Nephron progenitor cell (in vitro differentiated cells): ENCODE measurements around the gene RARB.

ENCODE experiments used
- DNase-seq: peaks from one replicate; pipeline ENCODE4 v3.0.0; 2021
- H3K27ac Mint-ChIP-seq: 2 replicates; pipeline ENCODE4 v1.8.0; 2021; ENCODE audit warnings: mild to moderate bottlenecking, moderate library complexity, mixed read lengths
- H3K27me3 Mint-ChIP-seq: 2 replicates; pipeline ENCODE4 v1.8.0; 2021; ENCODE audit warnings: mild to moderate bottlenecking, low read depth, mixed read lengths; ENCODE audit not compliant: poor library complexity
- H3K36me3 Mint-ChIP-seq: 2 replicates; pipeline ENCODE4 v1.8.0; 2021; ENCODE audit warnings: low read depth, mixed read lengths
- H3K4me1 Mint-ChIP-seq: 2 replicates; pipeline ENCODE4 v1.8.0; 2021; ENCODE audit warnings: mixed read lengths
- H3K4me3 Mint-ChIP-seq: 2 replicates; pipeline ENCODE4 v1.8.0; 2021; ENCODE audit warnings: mild to moderate bottlenecking, moderate library complexity, mixed read lengths
- H3K9me3 Mint-ChIP-seq: 2 replicates; pipeline ENCODE4 v1.8.0; 2021; ENCODE audit warnings: mild to moderate bottlenecking, moderate library complexity, mixed read lengths
- TF ChIP-seq, protein P1 (sequence below): fragments of 200-600 bp; sonication (generic); IDR thresholded peaks from 2 replicates; pipeline ENCODE4 v1.5.0; 2021; ENCODE audit warnings: antibody characterized with exemption

RARB gene

DNA sequence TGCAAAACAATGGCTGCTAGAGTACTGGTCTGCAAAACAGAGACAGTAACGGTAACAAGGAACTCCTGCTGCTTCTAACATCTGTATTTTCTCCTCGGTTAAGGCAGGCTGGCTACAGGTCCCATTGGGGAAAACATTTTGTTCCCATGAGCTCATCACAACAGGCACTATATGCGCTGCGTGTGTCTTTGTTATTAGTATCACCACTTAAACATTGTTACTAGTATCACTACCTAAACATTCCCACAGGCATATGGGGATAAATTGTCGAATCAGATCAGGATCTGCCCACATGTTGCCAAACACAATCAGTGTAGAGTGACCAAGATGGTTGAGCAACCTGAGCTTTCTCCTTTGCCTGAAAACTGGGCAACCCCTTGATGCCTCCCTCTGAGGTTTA is 159.5 kb downstream of the RARB start:
- H3K27ac Mint-ChIP-seq, result no peak overlapping the region
- TF ChIP-seq, protein P1, sequence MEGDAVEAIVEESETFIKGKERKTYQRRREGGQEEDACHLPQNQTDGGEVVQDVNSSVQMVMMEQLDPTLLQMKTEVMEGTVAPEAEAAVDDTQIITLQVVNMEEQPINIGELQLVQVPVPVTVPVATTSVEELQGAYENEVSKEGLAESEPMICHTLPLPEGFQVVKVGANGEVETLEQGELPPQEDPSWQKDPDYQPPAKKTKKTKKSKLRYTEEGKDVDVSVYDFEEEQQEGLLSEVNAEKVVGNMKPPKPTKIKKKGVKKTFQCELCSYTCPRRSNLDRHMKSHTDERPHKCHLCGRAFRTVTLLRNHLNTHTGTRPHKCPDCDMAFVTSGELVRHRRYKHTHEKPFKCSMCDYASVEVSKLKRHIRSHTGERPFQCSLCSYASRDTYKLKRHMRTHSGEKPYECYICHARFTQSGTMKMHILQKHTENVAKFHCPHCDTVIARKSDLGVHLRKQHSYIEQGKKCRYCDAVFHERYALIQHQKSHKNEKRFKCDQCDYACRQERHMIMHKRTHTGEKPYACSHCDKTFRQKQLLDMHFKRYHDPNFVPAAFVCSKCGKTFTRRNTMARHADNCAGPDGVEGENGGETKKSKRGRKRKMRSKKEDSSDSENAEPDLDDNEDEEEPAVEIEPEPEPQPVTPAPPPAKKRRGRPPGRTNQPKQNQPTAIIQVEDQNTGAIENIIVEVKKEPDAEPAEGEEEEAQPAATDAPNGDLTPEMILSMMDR, result no peak
- DNase-seq, result no peak
- H3K9me3 Mint-ChIP-seq, result no peaks in the 10 kb centered on the region
- no peak overlapping the region for H3K4me3 Mint-ChIP-seq
- no peaks in the 10 kb centered on the region for H3K27me3 Mint-ChIP-seq
- peaks cover 23% of the 10 kb centered on the region for H3K36me3 Mint-ChIP-seq
- H3K4me1 Mint-ChIP-seq, result peaks cover 22% of the 10 kb centered on the region

DNA sequence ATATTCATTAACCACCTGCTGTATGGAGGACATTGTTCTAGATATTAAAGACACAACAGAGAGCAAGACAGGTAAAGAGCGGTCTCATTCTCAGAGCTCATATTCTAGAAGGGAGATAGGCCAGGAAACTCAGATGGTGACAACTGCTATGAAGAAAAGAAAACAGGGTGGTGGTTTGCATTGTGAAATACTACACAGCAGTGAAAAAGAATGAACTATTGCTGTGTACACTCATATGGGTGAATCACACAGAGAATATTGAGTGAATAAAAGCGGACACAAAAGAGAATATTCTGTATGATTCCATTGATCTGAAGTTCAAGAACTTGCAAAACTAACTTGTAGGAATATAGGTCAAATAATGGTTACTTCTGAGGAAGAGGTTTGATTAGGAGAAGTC is 159.9 kb downstream of the RARB start:
- no peaks in the 10 kb centered on the region for H3K27me3 Mint-ChIP-seq
- H3K4me3 Mint-ChIP-seq, result no peak overlapping the region
- TF ChIP-seq, protein P1, result no peak
- peaks cover 22% of the 10 kb centered on the region for H3K4me1 Mint-ChIP-seq
- H3K9me3 Mint-ChIP-seq, result no peaks in the 10 kb centered on the region
- peaks cover 23% of the 10 kb centered on the region for H3K36me3 Mint-ChIP-seq
- DNase-seq, result no peak
- H3K27ac Mint-ChIP-seq, result no peak overlapping the region

DNA sequence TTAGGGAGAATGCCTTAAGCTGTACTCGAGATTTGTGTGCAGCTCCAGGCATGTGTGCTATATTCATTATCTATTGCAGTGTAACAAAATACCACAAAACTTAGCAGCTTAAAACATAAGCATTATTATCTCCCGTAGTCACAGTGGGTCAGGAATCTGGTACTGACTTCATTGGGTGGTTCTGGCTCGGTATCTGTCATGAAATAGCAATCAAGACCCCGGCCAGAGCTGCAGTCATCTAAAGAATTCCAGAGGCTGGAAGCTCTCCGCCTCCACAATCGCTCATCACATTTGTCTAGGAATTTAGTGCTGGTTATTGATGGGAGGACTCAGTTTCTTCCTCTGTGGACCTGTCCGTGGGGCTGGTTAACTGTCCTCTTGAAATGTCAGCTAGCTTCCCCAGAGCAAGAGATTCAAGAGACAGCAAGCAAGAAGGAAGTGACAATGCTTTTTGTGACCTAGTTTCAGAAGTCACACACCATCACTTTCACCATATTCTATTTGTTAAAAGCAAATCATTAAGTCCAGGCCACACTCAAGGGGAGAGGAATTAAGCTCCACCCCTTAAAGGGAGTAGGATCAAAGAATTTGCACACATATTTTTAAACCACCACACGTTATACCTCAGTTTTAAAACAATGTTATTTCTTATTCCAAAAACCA is 160.5 kb downstream of the RARB start:
- Mint-ChIP-seq H3K27ac (no peak overlapping the region), H3K36me3 (peaks cover 23% of the 10 kb centered on the region), H3K9me3 (no peaks in the 10 kb centered on the region), H3K4me3 (no peak overlapping the region), H3K27me3 (no peaks in the 10 kb centered on the region), H3K4me1 (peaks cover 27% of the 10 kb centered on the region)
- DNase-seq, result no peak
- TF ChIP-seq, protein P1, result no peak

DNA sequence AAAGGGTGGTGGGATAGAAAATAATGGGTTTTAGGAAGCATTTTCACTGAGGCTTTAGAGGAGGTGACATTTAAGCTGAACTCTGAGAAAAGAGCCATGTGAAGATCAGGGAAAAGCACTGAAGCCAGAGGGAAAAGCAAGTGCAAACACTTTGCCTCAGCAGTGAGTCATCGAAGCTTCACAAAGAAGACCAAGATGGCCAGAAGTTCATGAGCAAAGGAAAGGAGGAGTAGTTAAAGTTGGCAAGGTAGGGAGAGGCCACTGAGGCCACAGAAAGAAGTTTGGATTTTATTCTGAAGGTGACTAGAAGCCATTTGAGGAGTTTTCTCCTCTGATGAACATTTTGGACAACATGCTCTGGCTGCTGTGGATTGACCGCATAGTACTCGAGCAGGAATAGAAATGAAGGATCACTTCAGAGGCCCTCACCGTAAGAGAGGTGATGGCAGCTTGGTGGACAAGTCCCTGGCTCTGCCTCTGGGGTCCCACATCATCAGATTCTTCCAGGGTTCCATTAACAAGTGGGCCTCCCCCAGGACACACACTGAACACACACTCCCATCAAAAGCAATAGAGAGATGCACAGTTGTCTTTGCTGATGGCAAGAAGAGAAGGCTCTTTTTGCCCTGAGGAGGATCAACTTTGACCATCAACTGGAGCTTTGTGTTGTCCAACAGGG is 161.2 kb downstream of the RARB start:
- H3K27ac Mint-ChIP-seq, result no peak overlapping the region
- peaks cover 34% of the 10 kb centered on the region for H3K4me1 Mint-ChIP-seq
- H3K4me3 Mint-ChIP-seq, result no peak overlapping the region
- no peaks in the 10 kb centered on the region for H3K9me3 Mint-ChIP-seq
- H3K27me3 Mint-ChIP-seq, result no peaks in the 10 kb centered on the region
- DNase-seq, result no peak
- H3K36me3 Mint-ChIP-seq, result peaks cover 23% of the 10 kb centered on the region
- TF ChIP-seq, protein P1, result no peak

DNA sequence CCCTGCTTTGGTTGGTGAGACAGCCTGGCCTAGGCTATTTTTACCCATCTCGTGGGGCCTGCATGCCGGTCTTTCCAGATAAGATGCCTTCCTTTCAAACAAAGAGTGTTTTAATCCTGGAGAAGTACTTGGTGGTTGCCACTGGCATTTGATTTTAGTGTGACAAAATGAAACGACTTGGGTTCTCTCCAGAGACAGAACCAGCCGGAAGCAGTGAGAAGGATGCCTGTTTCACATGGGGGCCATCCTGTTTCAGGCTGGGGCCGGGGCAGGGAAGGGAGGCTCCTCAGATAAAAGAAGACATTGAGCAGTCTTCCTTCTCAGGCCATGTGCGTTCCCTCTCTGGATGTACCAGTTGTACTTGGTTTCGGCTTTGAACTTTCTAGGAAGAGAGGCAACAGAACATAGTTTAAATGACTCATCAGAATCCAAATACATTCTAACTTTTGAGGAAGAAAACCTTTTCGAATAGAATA is 161.8 kb downstream of the RARB start:
- peaks cover 38% of the 10 kb centered on the region for H3K4me1 Mint-ChIP-seq
- no peak for DNase-seq
- no peak overlapping the region for H3K4me3 Mint-ChIP-seq
- TF ChIP-seq, protein P1, result no peak
- H3K27me3 Mint-ChIP-seq, result no peaks in the 10 kb centered on the region
- no peak overlapping the region for H3K27ac Mint-ChIP-seq
- peaks cover 23% of the 10 kb centered on the region for H3K36me3 Mint-ChIP-seq
- no peaks in the 10 kb centered on the region for H3K9me3 Mint-ChIP-seq
